Activated naive CD8-positive, alpha-beta T cell treated with anti-CD3 and anti-CD28 coated beads, Interleukin-2, amount 50 U/mL, for 24 hours (primary cell): ENCODE results near the gene PODNL1.
A peak's percentile ranks its signal among the peaks of the same experiment; 100 is the strongest.

Source experiments
- ATAC-seq: fragments of 150-1000 bp; cut with Tn5 transposase; one replicate; pipeline ENCODE4 v1.10.0; 2021
- DNase-seq: peaks from one replicate; pipeline ENCODE4 v3.0.0; 2021
- H3K27ac Mint-ChIP-seq: one replicate; pipeline ENCODE4 v1.8.0; 2021; ENCODE audit warnings: mild to moderate bottlenecking, mixed read lengths
- H3K27me3 Mint-ChIP-seq: one replicate; pipeline ENCODE4 v1.8.0; 2021; ENCODE audit warnings: mixed read lengths
- H3K36me3 Mint-ChIP-seq: one replicate; pipeline ENCODE4 v1.8.0; 2021; ENCODE audit warnings: low read depth, mixed read lengths
- H3K4me1 Mint-ChIP-seq: one replicate; pipeline ENCODE4 v1.8.0; 2021; ENCODE audit warnings: mixed read lengths
- H3K4me3 Mint-ChIP-seq: one replicate; pipeline ENCODE4 v1.8.0; 2021; ENCODE audit warnings: mild to moderate bottlenecking, moderate library complexity, mixed read lengths
- H3K9me3 Mint-ChIP-seq: one replicate; pipeline ENCODE4 v1.8.0; 2021; ENCODE audit warnings: mixed read lengths

Gene PODNL1, protein sequence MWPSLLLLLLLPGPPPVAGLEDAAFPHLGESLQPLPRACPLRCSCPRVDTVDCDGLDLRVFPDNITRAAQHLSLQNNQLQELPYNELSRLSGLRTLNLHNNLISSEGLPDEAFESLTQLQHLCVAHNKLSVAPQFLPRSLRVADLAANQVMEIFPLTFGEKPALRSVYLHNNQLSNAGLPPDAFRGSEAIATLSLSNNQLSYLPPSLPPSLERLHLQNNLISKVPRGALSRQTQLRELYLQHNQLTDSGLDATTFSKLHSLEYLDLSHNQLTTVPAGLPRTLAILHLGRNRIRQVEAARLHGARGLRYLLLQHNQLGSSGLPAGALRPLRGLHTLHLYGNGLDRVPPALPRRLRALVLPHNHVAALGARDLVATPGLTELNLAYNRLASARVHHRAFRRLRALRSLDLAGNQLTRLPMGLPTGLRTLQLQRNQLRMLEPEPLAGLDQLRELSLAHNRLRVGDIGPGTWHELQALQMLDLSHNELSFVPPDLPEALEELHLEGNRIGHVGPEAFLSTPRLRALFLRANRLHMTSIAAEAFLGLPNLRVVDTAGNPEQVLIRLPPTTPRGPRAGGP

DNA sequence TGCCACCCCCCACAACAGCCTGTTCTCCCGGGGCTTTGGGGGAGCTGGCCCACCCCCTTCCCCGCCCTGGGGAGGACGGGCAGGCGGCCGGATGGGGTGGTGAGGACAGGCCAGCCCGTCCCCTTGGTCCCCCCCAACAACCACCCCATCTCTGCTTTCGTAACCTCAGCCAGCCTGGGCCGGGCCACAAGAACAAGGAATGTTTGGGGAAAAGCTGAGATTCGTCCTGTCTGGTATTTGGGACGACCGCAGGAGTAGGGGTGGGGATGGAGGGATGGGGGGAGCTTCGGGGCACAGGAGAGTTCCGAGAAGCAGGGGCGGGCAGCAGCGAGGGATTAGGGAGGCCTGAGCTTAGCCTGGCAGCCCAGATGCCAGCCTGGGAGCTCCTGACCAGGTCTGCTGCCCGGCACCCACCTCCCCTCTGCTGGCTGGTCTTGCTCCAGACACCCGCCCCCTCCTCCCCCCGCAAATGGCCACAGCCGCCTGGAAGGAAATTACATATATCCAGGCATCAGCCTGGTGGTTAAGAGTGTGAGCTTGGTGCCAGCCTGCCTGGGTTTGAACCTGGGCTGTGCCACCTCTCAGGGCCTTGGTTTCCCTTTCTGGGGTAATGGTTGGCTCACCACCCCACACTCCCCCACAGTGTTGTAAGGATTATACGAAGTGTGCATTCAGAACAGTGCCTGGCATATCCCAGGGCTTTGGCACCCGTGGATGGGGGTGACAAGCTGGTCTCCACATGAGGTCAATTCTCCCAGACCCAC, at the start of gene PODNL1:
TSS of gene PODNL1 (minus strand) at position 117 of the 764 bp plus-strand sequence. CDS start 236 bp downstream, outside the sequence.
- DNase-seq (no peak), ATAC-seq (no peak)
- Mint-ChIP-seq H3K4me1 (no peaks in the 10 kb centered on the region), H3K9me3 (no peaks in the 10 kb centered on the region), H3K27me3 (peaks cover 4% of the 10 kb centered on the region), H3K36me3 (no peaks in the 10 kb centered on the region), H3K4me3 (no peak within 1 kb of the TSS), H3K27ac (no peak within 1 kb of the TSS)

DNA sequence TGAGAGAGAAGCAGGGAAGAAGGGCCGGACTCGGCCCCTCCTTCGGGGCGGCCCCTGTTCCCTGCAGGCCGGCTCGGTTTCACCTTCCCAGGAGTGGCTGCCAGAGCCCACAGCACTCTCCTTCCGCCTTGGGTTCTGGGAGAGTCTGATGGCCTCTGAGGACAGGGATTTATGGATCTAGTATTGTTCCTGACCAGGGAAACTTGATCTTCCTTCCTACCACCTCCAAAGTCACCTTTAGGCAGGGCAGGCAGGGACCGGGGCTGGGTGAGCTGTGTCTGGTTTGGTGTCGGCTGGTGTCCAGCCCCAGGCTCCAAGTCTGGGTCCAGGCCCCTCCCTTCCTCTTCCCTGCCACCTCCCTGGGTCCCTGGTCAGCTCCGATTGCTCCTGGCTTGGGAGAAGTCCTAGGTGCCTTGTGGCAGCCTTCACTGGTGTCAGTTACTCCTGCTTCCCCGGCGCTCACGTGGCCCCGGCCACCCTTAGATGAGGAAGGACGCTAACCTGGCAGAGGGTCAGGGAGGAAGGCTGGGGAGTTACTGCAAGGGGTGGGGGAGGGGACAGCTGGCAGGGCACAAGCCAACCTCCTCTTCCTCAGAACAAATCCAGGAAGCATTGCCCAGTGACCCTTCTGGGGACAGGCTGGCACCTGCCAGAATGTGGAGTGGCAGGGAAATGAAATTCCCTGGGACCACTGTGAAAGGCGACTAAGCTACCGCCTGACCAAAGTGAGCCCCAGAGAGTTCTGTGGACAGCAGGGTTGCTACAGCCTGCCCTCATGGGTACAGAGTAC, 49.1 kb upstream of the PODNL1 start:
- peaks cover 64% of the 10 kb centered on the region for H3K4me1 Mint-ChIP-seq
- no peaks in the 10 kb centered on the region for H3K27me3 Mint-ChIP-seq
- no peaks in the 10 kb centered on the region for H3K9me3 Mint-ChIP-seq
- ATAC-seq: no peak
- peak overlapping the region; percentile 56 for H3K4me3 Mint-ChIP-seq
- peak overlapping the region; percentile 94 for H3K27ac Mint-ChIP-seq
- DNase-seq: no peak
- peaks cover 13% of the 10 kb centered on the region for H3K36me3 Mint-ChIP-seq

DNA sequence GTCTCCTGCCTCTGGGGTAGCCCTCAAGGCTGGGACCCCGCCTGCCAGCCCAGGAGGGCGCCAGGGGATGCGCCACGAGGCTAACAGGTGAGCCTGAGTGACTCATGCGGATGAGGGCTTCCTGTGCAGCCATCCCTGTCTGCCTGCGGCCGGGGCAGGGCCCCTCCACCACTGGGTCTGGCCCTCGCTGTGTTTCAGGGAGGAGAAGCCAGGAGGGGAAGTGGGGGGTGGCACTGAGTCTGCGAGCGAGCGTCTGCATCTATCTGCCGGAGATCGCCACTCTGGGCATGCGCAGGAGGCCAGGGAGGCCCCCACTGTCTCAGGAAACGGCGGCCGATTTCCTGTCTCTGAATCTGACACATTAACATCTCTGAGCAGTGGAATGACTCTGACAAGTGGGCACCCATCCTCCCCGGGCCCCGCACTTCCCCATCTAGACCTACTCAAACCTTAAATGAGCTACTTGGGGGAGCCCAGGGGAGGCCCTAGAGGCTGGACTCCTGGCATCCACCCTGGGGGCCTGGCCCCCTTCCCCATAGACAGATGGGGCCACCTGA, 48.2 kb upstream of the PODNL1 start:
- H3K27me3 Mint-ChIP-seq: no peaks in the 10 kb centered on the region
- ATAC-seq (peak; percentile 94), DNase-seq (peak; percentile 99)
- peaks cover 13% of the 10 kb centered on the region for H3K36me3 Mint-ChIP-seq
- no peaks in the 10 kb centered on the region for H3K9me3 Mint-ChIP-seq
- peak overlapping the region; percentile 94 for H3K27ac Mint-ChIP-seq
- peaks cover 64% of the 10 kb centered on the region for H3K4me1 Mint-ChIP-seq
- H3K4me3 Mint-ChIP-seq: peak overlapping the region; percentile 56

GRCh38 chr19:13985771-13986347, 47.6 kb upstream of the PODNL1 start:
- Mint-ChIP-seq H3K36me3 (peaks cover 13% of the 10 kb centered on the region), H3K4me1 (peaks cover 62% of the 10 kb centered on the region), H3K27me3 (no peaks in the 10 kb centered on the region), H3K9me3 (no peaks in the 10 kb centered on the region), H3K27ac (peak overlapping the region; percentile 94), H3K4me3 (peak overlapping the region; percentile 32)
- ATAC-seq: peak; percentile 6
- DNase-seq: peak; percentile 26

DNA sequence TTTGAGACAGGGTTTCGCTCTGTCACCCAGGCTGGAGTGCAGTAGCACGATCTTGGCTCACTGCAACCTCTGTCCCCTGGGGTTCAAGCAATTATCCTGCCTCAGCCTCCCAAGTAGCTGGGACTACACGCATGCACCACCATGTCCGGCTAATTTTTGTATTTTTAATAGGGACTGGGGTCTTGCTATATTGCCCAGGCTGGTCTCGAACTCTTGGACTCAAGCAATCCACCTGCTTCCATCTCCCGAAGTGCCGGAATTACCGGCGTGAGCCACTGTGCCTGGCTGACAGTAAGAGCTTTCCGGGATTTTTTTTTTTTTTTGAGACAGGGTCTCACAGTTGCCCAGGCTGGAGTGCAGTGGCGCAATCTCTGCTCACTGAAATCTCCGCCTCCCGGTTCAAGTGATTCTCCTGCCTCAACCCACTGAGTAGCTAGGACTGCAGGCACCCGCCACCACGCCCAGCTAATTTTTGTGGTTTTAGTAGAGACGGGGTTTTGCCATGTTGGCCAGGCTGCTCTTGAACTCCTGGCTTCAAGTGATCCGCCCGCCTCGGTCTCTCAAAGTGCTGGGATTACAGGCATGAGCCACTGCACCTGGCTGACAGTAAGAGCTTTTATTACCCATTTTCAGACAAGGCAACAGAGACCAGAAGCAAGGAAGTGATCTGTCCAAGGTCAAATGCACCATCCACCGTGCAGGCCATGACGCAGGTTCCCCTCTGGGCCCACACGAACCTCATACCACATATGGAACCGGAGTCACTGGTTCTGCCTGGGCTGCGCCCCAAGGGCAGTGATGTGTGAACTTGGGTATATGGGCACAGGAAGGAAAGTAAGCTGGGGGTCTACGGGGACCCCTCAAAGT, 46.9 kb upstream of the PODNL1 start:
- Mint-ChIP-seq H3K4me1 (peaks cover 61% of the 10 kb centered on the region), H3K36me3 (peaks cover 13% of the 10 kb centered on the region), H3K27ac (peak overlapping the region; percentile 94), H3K9me3 (no peaks in the 10 kb centered on the region), H3K4me3 (peak overlapping the region; percentile 32), H3K27me3 (no peaks in the 10 kb centered on the region)
- ATAC-seq (no peak), DNase-seq (no peak)

DNA sequence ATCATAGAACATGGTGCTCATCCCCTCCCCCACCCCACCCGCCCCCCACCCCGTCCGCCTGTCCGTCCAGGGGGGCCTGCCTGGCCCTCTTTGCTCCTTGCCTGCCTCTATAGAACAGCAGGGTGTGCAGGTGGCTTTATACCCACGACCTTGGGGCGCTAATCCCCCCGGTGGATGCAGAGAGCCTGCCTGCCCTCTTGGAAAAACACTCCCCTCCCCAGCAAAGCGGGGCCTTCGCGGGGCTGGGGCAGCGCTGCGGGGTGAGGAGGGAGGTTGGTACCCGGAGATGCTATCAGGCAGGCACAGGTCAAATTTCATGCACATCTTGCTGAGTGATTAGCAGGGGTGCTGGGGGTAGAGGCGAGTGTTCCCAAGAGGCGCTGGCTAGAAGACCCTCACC, 46.0 kb upstream of the PODNL1 start:
- no peak for DNase-seq
- peaks cover 59% of the 10 kb centered on the region for H3K4me1 Mint-ChIP-seq
- no peak overlapping the region for H3K27ac Mint-ChIP-seq
- no peaks in the 10 kb centered on the region for H3K27me3 Mint-ChIP-seq
- no peak overlapping the region for H3K4me3 Mint-ChIP-seq
- H3K9me3 Mint-ChIP-seq: no peaks in the 10 kb centered on the region
- ATAC-seq: no peak
- peaks cover 6% of the 10 kb centered on the region for H3K36me3 Mint-ChIP-seq

DNA sequence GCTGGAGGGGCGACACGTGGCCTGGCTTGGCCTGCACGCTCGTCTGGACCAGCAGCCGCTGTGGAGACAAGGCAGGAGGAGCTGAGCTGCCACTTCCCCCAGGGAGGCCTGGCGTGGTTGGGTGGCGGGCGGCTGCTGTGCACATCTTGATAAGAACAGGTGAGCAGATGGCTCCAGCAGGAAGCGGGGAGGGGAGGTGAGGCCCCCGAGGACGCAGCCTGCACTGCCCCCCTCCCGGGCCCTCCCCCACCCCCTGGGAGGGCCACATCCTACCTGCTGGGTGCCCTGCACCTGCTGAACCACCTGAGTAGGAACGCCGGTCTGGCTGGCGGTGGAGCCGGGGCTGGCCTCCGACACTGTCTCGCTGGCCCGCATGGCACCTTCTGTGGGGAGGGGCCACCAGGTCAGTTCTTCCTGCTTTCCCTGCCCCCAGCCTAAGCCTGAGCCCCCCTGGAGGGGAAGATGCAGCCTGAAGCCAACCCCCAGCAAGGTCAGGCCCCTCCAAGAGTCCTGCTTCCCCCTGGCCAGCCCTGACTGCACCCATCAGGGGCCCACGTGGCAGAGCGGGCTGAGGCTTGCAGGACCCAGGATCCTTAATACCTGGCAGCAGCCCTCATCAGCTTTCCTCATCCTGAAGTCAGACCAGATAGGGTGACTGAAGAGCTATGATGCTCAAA, 45.1 kb upstream of the PODNL1 start:
- H3K36me3 Mint-ChIP-seq: no peaks in the 10 kb centered on the region
- ATAC-seq (no peak), DNase-seq (peak; percentile 22)
- H3K27ac Mint-ChIP-seq: no peak overlapping the region
- no peaks in the 10 kb centered on the region for H3K27me3 Mint-ChIP-seq
- no peaks in the 10 kb centered on the region for H3K9me3 Mint-ChIP-seq
- peaks cover 54% of the 10 kb centered on the region for H3K4me1 Mint-ChIP-seq
- no peak overlapping the region for H3K4me3 Mint-ChIP-seq

DNA sequence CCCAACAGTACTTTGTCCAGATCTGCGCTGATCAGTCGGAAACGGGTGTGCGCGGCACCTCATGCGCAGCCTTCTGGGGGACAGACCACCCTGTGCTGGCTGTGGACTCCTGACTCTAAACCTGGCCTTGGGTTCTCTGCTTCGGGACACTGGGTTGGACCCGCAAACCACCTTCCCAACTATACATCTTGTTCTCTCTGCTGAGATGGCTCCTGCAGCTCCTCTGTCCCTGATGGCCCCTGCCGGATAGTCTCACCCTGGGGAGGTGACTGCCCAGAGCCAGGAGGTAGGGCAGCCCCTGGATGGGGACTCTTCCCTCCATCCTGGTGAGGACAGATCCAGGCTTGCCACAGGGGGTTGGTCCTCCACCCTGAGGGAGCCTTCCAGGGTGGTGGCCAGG, 44.6 kb upstream of the PODNL1 start:
- Mint-ChIP-seq H3K9me3 (no peaks in the 10 kb centered on the region), H3K36me3 (no peaks in the 10 kb centered on the region), H3K27me3 (no peaks in the 10 kb centered on the region), H3K4me3 (no peak overlapping the region), H3K4me1 (peaks cover 52% of the 10 kb centered on the region), H3K27ac (no peak overlapping the region)
- DNase-seq (no peak), ATAC-seq (no peak)

DNA sequence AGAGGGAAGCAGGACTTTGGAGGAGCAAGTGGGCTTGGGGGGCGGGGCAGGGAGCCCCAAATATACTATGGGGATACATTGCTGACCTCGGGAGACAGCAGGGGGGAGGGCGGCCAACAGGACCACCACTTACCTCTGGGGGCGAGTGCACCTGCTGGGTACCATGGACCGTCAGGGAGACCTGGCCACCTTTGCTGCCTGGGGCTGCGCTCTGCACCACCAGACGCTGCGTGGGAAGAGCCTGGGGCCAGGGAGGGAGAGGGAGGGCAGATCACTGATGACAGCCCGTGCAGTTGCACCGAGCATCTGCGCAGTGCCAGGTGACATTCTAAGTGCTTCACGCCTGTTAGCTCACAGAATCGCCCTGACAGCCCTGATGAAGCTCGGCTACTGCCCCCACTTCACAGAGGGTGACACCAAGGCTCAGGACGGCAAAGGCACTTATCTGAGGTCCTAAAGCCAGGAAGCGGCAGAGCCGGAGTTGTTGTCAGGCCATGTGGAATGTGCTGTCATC, 43.8 kb upstream of the PODNL1 start:
- no peaks in the 10 kb centered on the region for H3K9me3 Mint-ChIP-seq
- ATAC-seq (no peak), DNase-seq (no peak)
- no peaks in the 10 kb centered on the region for H3K27me3 Mint-ChIP-seq
- H3K27ac Mint-ChIP-seq: no peak overlapping the region
- no peak overlapping the region for H3K4me3 Mint-ChIP-seq
- H3K36me3 Mint-ChIP-seq: no peaks in the 10 kb centered on the region
- peaks cover 45% of the 10 kb centered on the region for H3K4me1 Mint-ChIP-seq

- peaks cover 39% of the 10 kb centered on the region for H3K4me1 Mint-ChIP-seq
- H3K9me3 Mint-ChIP-seq: no peaks in the 10 kb centered on the region
- no peak for DNase-seq
- ATAC-seq: no peak
- no peak overlapping the region for H3K27ac Mint-ChIP-seq
- no peaks in the 10 kb centered on the region for H3K27me3 Mint-ChIP-seq
- H3K4me3 Mint-ChIP-seq: no peak overlapping the region
- H3K36me3 Mint-ChIP-seq: no peaks in the 10 kb centered on the region
Measured at GRCh38 chr19:13981467-13981866, 43.2 kb upstream of the PODNL1 start.

- no peak overlapping the region for H3K4me3 Mint-ChIP-seq
- no peak overlapping the region for H3K27ac Mint-ChIP-seq
- no peaks in the 10 kb centered on the region for H3K36me3 Mint-ChIP-seq
- no peaks in the 10 kb centered on the region for H3K9me3 Mint-ChIP-seq
- DNase-seq (no peak), ATAC-seq (no peak)
- H3K27me3 Mint-ChIP-seq: no peaks in the 10 kb centered on the region
- peaks cover 35% of the 10 kb centered on the region for H3K4me1 Mint-ChIP-seq
Measured at GRCh38 chr19:13981021-13981420, 42.8 kb upstream of the PODNL1 start.

- Mint-ChIP-seq H3K4me1 (peaks cover 28% of the 10 kb centered on the region), H3K4me3 (no peak overlapping the region)
- ATAC-seq: no peak
Measured at GRCh38 chr19:13980340-13980739, 42.1 kb upstream of the PODNL1 start.

More at GRCh38 chr19:13980340-13980739, 42.1 kb upstream of the PODNL1 start:
- H3K27me3 Mint-ChIP-seq: no peaks in the 10 kb centered on the region
- DNase-seq: no peak
- H3K36me3 Mint-ChIP-seq: no peaks in the 10 kb centered on the region
- H3K9me3 Mint-ChIP-seq: no peaks in the 10 kb centered on the region
- no peak overlapping the region for H3K27ac Mint-ChIP-seq
